Activated T-helper 1 cell treated with Interleukin-2 at 50 U/mL for 16 hours (primary cell): Measurements from ENCODE around the gene MYL1.

Source experiments
- DNase-seq: peaks from one replicate; pipeline ENCODE4 v3.0.0-alpha.2; 2020; ENCODE audit warnings: low read depth

The MYL1 gene

GRCh38 chr2:210267698-210268097 lies 47.3 kb downstream of the MYL1 start:
- DNase-seq, result no peak

GRCh38 chr2:210264282-210264681 lies 50.7 kb downstream of the MYL1 start:
- DNase-seq, result no peak

GRCh38 chr2:210263841-210264240 lies 51.1 kb downstream of the MYL1 start:
- DNase-seq, result no peak

GRCh38 chr2:210262036-210262435 lies 52.9 kb downstream of the MYL1 start:
- DNase-seq, result no peak

GRCh38 chr2:210259687-210260086 lies 55.3 kb downstream of the MYL1 start:
- no peak for DNase-seq

GRCh38 chr2:210252699-210253606 lies 62.0 kb downstream of the MYL1 start:
- no peak for DNase-seq

GRCh38 chr2:210250622-210251021 lies 64.4 kb downstream of the MYL1 start:
- no peak for DNase-seq
